Measurements from ENCODE around the gene WASF2.

WASF2 gene

DNA sequence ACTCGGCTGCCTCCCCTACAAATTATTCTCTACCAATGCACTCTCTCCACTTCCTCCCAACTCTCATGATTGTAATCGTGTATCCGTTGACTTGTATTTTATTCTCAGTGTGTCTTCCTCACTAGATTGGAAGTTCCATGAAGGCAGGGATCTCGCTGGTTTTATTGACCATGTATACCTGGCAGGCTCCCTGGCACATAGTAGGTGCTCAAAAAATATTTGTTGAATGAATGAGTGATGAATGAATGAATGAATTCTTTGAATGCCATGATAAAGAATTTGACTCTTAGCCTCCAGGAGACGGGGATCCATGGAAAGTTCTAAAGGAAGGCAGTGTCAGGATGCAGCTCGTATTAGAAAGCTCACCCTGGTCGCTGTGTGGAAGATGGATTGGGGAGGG, 28.8 kb upstream of the WASF2 start:
- TF ChIP-seq, protein P1, sequence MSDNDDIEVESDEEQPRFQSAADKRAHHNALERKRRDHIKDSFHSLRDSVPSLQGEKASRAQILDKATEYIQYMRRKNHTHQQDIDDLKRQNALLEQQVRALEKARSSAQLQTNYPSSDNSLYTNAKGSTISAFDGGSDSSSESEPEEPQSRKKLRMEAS (IDR thresholded peaks at IDR 0.05): no peak
- TF ChIP-seq, protein P2, sequence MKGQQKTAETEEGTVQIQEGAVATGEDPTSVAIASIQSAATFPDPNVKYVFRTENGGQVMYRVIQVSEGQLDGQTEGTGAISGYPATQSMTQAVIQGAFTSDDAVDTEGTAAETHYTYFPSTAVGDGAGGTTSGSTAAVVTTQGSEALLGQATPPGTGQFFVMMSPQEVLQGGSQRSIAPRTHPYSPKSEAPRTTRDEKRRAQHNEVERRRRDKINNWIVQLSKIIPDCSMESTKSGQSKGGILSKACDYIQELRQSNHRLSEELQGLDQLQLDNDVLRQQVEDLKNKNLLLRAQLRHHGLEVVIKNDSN (IDR thresholded peaks at IDR 0.05): no peak
- TF ChIP-seq CREB1 (IDR thresholded peaks at IDR 0.05; ENCODE audit: low read depth) (no peak), EP300 (IDR thresholded peaks at IDR 0.05; ENCODE audit: borderline replicate concordance) (no peak), TAF1 (IDR thresholded peaks at IDR 0.05; ENCODE audit: low read depth) (no peak), ZBTB7A (IDR thresholded peaks at IDR 0.05; ENCODE audit: low read depth) (no peak), EGR1 (IDR thresholded peaks at IDR 0.05) (no peak), NFIC (IDR thresholded peaks at IDR 0.05) (no peak), YY1 (IDR thresholded peaks at IDR 0.05; ENCODE audit: low read depth) (no peak), TEAD4 (IDR thresholded peaks at IDR 0.05) (no peak), FOXM1 (IDR thresholded peaks at IDR 0.05; ENCODE audit: borderline replicate concordance, low read depth) (no peak), CEBPB (IDR thresholded peaks at IDR 0.05) (no peak), TCF12 (IDR thresholded peaks at IDR 0.05; ENCODE audit: low read depth) (no peak), RAD21 (IDR thresholded peaks at IDR 0.05; ENCODE audit: low read depth) (no peak)
- TF ChIP-seq, protein P3, sequence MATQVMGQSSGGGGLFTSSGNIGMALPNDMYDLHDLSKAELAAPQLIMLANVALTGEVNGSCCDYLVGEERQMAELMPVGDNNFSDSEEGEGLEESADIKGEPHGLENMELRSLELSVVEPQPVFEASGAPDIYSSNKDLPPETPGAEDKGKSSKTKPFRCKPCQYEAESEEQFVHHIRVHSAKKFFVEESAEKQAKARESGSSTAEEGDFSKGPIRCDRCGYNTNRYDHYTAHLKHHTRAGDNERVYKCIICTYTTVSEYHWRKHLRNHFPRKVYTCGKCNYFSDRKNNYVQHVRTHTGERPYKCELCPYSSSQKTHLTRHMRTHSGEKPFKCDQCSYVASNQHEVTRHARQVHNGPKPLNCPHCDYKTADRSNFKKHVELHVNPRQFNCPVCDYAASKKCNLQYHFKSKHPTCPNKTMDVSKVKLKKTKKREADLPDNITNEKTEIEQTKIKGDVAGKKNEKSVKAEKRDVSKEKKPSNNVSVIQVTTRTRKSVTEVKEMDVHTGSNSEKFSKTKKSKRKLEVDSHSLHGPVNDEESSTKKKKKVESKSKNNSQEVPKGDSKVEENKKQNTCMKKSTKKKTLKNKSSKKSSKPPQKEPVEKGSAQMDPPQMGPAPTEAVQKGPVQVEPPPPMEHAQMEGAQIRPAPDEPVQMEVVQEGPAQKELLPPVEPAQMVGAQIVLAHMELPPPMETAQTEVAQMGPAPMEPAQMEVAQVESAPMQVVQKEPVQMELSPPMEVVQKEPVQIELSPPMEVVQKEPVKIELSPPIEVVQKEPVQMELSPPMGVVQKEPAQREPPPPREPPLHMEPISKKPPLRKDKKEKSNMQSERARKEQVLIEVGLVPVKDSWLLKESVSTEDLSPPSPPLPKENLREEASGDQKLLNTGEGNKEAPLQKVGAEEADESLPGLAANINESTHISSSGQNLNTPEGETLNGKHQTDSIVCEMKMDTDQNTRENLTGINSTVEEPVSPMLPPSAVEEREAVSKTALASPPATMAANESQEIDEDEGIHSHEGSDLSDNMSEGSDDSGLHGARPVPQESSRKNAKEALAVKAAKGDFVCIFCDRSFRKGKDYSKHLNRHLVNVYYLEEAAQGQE (IDR thresholded peaks at IDR 0.05; ENCODE audit: low read depth): no peak

DNA sequence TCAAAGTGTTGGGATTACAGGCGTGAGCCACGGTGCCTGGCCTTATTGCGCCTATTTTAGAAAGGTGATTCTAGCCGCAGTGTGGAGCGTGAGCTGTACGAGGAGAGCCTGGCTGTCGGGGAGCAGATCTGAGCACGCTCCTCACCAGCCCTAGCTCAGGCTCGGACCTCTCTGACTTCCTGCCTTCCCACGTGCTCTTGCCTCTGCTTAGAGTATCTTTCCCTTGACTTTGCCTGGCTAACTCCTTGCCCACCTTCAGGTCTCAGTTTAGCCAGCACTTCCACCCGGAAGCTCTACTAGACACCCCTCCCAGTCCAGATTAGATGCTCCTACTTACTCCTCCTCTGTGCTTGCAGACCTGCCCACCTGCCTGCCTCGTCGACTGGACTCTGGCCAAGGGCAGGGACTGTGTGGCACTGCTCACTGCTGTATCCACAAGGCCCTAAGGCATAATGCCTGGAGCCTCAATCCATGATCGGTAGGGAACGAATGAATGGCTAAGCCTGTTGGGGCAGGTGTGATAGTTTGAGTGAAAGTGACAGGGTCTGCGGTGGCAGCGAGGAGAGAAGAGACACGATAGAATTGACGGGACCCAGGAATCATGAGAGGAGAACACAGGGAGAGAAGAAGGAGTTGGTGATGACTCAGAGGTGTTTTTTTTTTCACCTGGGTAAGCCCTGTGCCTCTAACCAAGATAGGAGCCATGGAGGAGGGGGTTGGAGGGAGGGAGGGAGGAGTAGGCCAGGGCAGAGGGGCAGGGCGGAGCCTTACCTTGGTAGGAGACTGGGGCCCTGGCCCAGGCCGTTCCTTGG, 28.1 kb upstream of the WASF2 start:
- TF ChIP-seq TAF1 (IDR thresholded peaks at IDR 0.05; ENCODE audit: low read depth): no peak
- TF ChIP-seq NFIC (IDR thresholded peaks at IDR 0.05): peak; percentile 60
- TF ChIP-seq, protein P1 (IDR thresholded peaks at IDR 0.05): 0 out of 2 replicates have a peak, but pooled peaks have one; percentile 13

DNA sequence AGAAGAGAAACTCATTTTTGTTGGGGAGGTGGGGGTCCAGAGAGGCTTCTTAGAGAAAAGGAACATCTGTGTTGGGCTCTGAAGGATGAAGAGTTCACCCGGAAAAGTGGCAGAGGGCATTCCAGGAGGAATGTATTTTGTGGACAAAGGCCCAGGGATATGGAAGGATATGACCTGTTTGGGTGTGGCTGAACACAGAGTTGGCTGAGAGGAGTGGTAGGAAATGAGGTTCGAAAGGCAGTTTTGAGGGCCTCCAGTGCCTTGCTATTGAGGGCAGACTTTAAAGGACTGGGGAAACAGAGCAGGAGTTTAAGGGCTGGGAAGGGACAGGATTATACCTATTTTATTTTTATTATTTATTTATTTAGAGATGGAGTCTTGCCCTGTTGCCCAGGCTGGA, 27.3 kb upstream of the WASF2 start:
- TF ChIP-seq EGR1 (IDR thresholded peaks at IDR 0.05) (no peak), TCF12 (IDR thresholded peaks at IDR 0.05; ENCODE audit: low read depth) (no peak), FOXM1 (IDR thresholded peaks at IDR 0.05; ENCODE audit: borderline replicate concordance, low read depth) (no peak), YY1 (IDR thresholded peaks at IDR 0.05; ENCODE audit: low read depth) (no peak), CEBPB (IDR thresholded peaks at IDR 0.05) (no peak), CREB1 (IDR thresholded peaks at IDR 0.05; ENCODE audit: low read depth) (no peak), TAF1 (IDR thresholded peaks at IDR 0.05; ENCODE audit: low read depth) (no peak), TEAD4 (IDR thresholded peaks at IDR 0.05) (no peak), RAD21 (IDR thresholded peaks at IDR 0.05; ENCODE audit: low read depth) (no peak), NFIC (IDR thresholded peaks at IDR 0.05) (no peak), ZBTB7A (IDR thresholded peaks at IDR 0.05; ENCODE audit: low read depth) (no peak), EP300 (IDR thresholded peaks at IDR 0.05; ENCODE audit: borderline replicate concordance) (no peak)
- TF ChIP-seq, protein P2 (IDR thresholded peaks at IDR 0.05): no peak
- TF ChIP-seq, protein P3 (IDR thresholded peaks at IDR 0.05; ENCODE audit: low read depth): no peak
- TF ChIP-seq, protein P1 (IDR thresholded peaks at IDR 0.05): no peak

DNA sequence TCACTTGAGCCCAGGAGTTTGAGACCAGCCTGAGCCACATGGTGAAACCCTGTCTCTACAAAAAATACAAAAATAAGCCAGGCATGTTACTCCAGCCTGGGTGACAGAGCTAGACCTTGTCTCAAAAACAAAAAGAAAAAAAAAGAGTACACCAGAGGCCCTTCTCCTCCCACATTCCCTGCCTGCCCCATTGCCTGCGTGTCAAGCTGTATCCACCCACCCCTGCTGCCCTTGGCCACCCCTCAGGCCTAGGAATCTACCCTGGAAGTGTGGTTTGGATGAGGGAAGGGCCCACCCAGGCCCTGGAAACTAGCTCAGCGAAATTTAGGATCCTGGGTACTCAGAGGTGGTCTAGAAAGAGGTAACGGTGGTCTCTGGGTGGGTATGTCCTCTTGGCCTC, 25.7 kb upstream of the WASF2 start:
- no peak for TF ChIP-seq EP300 (IDR thresholded peaks at IDR 0.05; ENCODE audit: borderline replicate concordance)
- TF ChIP-seq EGR1 (IDR thresholded peaks at IDR 0.05): no peak
- TF ChIP-seq, protein P1 (IDR thresholded peaks at IDR 0.05): no peak
- no peak for TF ChIP-seq YY1 (IDR thresholded peaks at IDR 0.05; ENCODE audit: low read depth)
- TF ChIP-seq, protein P3 (IDR thresholded peaks at IDR 0.05; ENCODE audit: low read depth): no peak
- no peak for TF ChIP-seq TEAD4 (IDR thresholded peaks at IDR 0.05)
- no peak for TF ChIP-seq CREB1 (IDR thresholded peaks at IDR 0.05; ENCODE audit: low read depth)
- TF ChIP-seq ZBTB7A (IDR thresholded peaks at IDR 0.05; ENCODE audit: low read depth): no peak
- TF ChIP-seq FOXM1 (IDR thresholded peaks at IDR 0.05; ENCODE audit: borderline replicate concordance, low read depth): no peak
- no peak for TF ChIP-seq TCF12 (IDR thresholded peaks at IDR 0.05; ENCODE audit: low read depth)
- TF ChIP-seq RAD21 (IDR thresholded peaks at IDR 0.05; ENCODE audit: low read depth): no peak
- TF ChIP-seq NFIC (IDR thresholded peaks at IDR 0.05): no peak
- TF ChIP-seq TAF1 (IDR thresholded peaks at IDR 0.05; ENCODE audit: low read depth): no peak
- no peak for TF ChIP-seq CEBPB (IDR thresholded peaks at IDR 0.05)

Data from Ishikawa (cell line).